Measurements from ENCODE around the gene TRIM14.
A peak's percentile ranks its signal among the peaks of the same experiment; 100 is the strongest.
"Not testable (repeated sequence)": the region's sequence is repeated elsewhere in the genome, so short reads cannot be mapped to it uniquely, and the experiment has no call there.

The TRIM14 gene

GRCh38 chr9:98080326-98080725 is 38.7 kb downstream of the TRIM14 start:
- DNase-seq: no peak

- DNase-seq: no peak
These were observed 40.1 kb downstream of the TRIM14 start for GRCh38 chr9:98078895-98079294.

GRCh38 chr9:98076514-98076890 is 42.5 kb downstream of the TRIM14 start:
- not testable (repeated sequence) for DNase-seq

DNA sequence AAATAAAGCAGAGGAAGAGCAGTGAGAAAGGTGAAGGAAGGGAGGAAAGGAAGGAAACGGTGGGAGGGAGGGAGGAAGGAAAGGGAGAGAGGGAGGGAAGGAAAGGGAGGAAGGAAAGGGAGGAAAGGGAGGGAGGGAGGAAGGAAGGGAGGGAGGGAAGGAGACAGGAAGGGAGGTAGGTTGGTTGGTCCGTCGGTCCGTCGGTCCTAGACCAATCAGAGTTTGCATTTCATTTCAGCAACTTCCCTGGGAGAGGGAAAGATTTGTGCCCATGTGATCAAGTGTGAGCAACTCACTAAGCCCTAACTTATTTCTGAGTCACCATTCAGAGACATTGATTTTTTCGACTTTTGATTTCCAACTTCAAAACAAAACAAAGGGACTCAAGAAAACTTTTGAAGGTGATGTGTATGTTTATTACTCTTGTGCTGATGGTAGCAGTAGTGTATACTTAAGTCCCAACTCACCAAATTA is 43.7 kb downstream of the TRIM14 start:
- peak; percentile 49 for DNase-seq

DNA sequence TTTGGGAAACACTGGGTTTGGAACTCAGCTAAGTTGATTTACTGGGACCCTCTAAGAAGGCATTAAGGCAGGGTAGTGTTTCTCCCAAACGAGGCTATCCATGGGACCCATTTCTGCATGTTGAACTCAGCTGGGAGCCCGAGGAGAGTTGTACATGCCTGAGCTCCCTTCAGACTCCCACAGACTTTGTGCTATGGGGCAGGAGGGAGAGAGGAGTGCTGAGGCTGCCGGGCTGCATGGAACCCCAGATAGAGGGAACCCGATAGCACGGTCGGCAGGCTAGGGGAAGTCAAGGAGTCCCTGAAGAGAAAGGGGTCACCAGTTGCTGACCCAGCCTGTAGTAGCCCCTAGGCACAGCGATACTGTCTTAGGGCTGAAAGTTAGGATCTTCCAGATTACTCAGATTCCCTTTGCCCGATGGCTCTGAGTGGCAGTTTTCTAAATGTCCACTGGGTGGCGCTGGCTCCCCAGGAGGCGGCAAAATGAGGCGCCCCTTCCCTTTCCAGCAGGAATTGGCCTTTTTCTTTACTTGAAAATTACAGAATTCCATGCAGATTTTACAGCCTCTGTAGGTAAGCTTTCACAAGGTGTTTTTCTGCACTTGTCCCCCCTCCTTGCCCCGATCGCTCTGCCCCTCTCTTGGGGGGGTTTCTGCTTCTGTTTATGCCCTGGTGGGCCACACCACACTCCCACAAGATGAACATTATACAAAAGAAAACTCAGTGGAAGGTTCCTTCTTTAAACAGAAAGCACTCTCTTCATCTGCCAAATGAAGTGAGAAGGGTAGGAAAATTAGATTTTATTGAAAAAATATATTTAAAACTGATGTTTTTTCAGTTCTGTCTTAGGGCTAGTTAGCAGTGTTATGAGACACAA is 44.7 kb downstream of the TRIM14 start:
- peak; percentile 75 for DNase-seq

DNA sequence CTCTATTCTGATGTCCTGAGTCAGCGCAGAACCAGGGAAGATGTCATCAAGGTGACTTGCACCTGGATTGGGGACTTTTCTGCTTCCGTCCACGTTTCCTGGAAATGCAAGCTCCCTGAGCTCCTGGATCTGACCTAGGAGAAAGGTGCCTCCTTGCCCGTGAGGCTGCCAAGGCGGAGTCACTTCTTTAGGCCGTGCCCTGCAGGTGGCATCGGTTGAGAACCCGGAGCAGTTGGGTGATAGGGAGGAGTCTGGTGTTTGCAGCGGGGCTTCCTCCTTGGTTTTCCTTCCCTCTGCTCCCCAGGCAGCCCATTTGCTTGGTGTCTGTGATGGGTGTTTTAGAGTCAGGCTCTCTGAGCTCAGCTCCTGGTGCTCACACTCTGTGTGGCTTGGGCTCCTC is 47.3 kb downstream of the TRIM14 start:
- no peak for DNase-seq

DNA sequence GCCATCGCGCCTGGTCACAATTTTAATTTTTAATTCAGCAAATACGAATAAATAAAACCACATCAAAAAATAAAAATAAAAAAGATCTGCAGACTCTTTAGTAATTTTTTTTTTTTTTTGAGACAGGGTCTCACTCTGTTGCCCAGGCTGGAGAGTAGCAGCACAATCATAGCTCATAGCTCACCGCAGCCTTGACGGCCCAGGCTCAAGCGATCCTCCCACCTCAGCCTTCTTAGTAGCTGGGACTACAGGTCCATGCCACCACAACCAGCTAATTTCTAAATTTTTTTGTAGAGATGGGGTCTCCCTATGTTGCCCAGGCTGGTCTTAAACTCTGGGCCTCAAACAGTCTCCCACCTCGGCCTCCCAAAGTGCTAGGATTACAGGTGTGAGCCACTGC is 48.3 kb downstream of the TRIM14 start:
- DNase-seq: no peak

DNA sequence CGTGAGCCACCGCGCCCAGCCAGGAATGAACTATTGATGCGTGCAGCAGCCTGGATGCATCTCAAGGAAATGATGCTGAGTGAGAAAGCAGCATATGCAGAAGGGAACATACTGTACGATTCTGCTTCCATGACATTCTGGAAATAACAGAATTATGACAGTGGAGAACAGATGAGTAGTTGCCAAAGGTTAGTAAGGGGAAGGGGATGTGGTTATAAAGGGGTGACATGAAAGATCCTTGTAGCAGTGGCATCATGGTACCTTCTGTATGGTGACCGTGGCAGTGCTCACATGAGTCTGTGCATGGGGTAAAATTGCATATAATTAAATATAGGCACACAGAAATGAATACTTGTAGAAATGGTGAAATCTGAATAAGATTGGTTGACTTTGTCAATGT is 49.5 kb downstream of the TRIM14 start:
- no peak for DNase-seq

DNA sequence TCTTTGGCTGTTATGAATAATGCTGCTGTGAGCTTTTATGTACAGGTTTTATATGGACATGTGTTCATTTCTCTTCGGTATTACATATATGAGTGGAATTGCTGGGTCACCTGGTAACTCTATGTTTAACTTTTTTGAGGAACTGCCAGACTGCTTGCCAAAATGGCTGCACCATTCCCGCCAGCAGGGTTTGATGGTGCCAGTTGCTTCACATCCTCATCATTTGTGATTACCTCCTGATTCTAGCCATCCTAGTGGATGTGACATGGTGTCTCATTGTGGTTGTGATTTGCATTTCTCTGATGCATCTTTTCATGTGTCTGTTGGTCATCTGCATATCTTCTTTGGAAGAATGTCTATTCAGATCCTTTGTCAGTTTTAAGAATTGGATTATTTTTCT is 51.8 kb downstream of the TRIM14 start:
- no peak for DNase-seq

DNA sequence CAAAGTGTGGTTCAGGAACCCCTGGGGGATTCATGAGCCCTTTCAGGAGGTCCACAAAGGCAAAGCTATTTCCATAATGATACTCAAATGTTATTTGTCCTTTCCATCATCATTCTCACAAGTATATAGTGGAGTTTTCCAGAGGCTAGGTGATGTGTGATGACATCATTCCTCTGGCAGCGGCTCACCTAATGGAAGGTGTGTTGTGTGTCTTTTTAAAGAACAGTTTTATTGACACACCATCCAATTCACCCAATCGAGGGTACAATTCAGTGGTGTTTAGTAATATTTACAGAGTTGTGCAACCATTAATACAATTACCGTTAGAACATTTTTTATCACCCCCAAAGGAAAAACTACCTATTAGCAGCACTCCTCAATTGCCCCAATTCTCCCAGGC is 52.8 kb downstream of the TRIM14 start:
- no peak for DNase-seq

DNA sequence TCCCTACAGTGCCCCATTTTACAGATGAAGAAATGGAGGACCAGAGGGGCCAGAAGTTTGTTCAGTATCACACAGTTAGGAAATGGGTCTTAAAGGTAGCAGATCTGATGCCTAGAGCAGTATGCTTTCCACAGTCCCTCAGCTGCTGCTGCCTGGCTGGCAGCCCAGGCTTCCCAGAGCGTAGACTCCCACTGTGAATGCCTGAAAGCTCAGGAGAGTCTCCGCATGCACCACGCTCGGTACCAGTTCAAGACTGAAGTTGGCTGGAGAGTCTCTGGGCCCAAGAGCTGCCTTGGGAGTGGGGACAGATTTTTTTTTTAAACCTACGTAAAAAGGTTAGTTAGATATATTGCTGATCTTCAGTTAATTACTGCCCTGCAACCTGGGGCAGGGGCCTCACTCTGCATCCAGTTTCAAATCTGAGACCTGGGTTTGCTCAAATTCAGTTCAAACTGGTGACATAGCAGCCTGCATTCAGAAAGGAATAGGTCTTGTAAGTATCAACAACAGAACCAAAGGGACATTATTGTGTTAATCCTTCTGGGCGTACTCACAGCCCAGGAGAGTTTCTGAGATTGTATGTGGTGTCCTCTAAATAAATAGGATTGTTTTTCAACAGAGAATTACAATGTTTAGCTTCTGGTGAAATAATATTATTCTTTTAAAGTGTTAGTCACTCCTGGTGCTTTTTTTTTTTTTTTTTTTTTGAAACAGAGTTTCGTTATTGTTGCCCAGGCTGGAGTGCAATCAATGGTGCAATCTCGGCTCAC is 54.2 kb downstream of the TRIM14 start:
- no peak for DNase-seq

DNA sequence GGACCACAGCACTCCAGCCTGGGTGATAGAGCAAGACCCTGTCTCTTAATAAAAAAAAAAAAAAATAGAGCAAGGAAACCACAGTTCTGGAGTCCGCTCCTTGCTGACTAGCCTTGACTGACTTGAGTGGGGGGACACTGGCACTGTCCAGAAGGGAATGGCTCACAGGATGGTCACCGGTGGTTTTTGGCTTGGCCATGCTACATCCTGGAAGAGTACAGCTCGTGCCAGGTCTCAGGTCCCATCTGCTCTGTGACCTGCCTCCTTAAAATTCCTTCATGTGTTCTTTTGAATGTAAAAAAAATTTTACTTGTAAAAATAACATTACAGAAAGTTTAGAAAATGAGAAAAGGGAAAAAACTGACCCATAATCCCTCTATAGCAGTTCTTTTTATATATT is 56.9 kb downstream of the TRIM14 start:
- DNase-seq: no peak

- DNase-seq: no peak
These were observed 61.8 kb downstream of the TRIM14 start for GRCh38 chr9:98057138-98057799.

DNA sequence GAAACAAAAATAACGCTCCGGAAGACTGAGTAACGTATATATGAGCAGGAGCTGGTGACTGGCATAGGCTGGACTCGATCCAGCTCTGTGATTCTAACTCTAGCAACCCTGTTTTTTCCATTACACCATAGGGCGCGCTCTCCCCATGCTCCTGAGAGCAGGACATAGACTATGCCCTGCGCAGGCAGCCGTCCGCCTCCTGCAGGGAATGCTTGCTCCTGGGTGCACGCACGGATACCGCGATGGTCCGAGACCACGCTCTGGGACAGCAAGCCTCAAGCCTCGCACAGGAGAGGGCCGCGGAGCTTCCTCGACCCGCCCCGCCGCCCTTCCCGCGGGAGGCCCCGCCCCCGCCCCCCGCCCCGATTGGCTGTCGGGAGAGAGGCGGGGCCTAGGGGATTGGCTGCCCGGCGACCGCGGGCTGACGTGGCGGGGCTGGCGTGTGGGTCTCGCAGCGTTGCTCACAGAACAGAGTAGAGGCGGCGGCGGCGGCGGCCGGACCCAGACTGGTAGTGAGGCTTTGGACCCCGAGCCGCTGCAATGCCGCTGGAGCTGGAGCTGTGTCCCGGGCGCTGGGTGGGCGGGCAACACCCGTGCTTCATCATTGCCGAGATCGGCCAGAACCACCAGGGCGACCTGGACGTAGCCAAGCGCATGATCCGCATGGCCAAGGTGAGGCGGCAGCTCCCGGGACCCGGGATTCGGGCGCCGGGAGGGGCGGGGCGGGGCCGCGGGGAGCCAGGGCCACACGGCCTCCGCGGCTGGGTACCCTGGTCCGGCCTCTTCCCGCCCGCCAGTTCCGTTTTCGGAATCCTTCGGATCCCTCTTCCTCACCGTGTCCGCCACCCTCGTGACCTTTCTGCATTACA is 62.5 kb downstream of the TRIM14 start, which contains the start of gene NANS:
NANS (plus strand) TSS at position 464 of the 869 bp plus-strand sequence; CDS start at position 541, 77 bp downstream.
- peak; percentile 92 for DNase-seq

DNA sequence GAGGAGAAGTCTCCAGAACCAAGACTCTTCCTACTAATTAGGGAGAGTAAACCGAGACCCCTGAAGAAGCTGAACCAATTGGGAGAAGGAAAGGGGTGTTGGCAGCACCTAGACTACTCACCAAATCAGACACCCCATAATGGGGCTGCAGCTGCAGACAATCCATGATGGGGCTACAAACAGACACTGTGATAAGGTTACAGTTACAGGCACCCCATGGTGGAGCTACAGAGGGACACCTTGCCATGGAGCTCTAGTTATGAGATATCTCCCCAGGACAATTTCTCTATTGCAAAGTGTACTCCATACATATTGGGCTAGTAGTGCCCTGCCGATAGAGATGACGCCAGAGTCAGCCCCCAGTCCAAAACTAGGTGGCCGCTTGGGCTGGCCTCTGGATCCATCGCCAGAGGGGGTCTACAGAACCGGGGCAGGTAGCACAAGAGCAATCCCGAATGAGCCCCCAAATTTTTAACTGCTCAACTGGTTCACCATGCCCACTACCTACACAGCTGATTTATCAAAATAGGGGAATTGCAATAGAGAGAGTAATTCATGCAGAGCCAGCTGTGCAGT is 64.6 kb downstream of the TRIM14 start:
- DNase-seq: no peak

GRCh38 chr9:98050351-98050750 is 68.7 kb downstream of the TRIM14 start:
- no peak for DNase-seq

GRCh38 chr9:98049288-98050072 is 69.5 kb downstream of the TRIM14 start:
- DNase-seq: no peak

DNA sequence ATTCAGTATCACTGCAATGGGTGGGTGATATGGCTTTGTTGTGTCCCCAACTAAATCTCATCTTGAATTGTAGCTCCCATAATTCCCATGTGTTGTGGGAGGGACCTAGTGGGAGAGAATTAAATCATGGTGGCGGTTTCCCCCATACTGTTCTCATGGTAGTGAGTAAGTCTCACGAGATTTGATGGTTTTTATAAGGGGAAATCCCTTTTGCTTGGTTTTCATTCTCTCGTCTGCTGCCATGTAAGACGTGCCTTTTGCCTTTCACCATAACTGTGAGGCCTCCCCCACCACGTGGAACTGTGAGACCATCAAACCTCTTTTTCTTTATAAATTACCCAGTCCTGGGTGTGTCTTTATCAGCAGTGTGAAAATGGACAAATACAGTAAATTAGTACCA is 72.0 kb downstream of the TRIM14 start:
- DNase-seq: no peak

GRCh38 chr9:98046180-98046543 is 72.9 kb downstream of the TRIM14 start:
- DNase-seq: no peak

DNA sequence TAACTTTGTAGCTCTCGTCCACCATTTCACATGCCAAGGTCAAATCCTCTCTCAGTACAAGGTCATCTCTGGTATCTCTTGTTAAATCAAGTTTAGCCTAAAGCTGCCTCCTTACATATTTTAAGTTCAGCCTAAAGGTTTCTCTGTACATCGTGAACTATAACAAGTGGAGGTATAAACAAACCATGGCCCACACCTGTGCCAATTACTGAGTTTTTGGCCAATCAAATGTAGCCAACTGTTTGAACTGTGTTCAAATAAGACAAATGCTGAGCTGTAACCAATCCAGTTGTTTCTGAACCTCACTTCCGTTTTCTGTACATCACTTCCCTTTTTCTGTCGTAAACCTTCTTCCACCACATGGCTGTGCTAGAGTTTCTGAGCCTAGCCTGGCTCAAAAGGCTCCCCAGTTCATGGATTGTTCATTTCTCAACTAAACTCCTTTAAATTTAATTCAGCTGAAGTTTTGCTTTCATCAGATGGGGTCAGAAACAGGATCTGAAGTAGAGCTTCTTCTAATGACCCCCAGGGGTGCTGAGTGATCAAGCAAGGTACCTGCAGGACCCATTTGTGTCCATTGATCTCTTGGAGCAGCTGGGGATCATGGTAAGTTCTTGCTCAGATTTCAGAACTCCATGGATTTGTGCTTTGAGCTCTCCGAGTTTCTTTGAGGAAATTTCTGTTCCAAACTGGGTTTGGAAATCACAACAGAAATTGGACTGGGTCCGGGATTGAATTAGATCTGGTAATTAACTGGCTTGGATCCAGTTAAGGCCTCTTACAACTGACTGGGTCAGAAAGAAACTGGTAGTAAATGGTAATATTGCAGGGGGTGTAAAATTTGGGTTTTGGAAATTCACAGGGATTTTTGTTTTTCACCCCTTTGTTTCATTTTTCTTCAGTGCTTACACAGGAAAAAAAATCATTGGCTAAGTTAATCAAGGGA is 73.5 kb downstream of the TRIM14 start:
- peak; percentile 83 for DNase-seq

Data from CD4-positive, alpha-beta T cell treated with Interleukin-10 for 1 hour (primary cell).